Fibroblast of lung (primary cell): ENCODE data around the gene MYO3B.

ENCODE experiments used
- CTCF ChIP-seq, 2 donors: IDR thresholded peaks in 1 of 2; conservative IDR thresholded peaks in 1 of 2; 1 replicate in 1 of 2; 2 replicates in 1 of 2; pipeline ENCODE4 v1.5.1; 2011 to 2012; ENCODE audit warnings: low read length in 2 of 2, control low read depth in 1 of 2, inconsistent platforms in 1 of 2, low read depth in 1 of 2, mild to moderate bottlenecking in 1 of 2
- EZH2 ChIP-seq: IDR thresholded peaks from 2 replicates; pipeline ENCODE4 v1.5.1; 2012; ENCODE audit warnings: low read length, control low read depth, mild to moderate bottlenecking; ENCODE audit errors: missing control alignments

GRCh38 chr2:170162271-170162632 is 15.7 kb upstream of the MYO3B start:
- TF ChIP-seq CTCF (conservative IDR thresholded peaks at IDR 0.05 in 1 of 2, IDR thresholded peaks at IDR 0.05 in 1 of 2; ENCODE audit: low read depth in 1 of 2, low read length in 2 of 2) (no peak), EZH2 (no peak)
